ENCODE measurements around the gene PTPRA.

DNA sequence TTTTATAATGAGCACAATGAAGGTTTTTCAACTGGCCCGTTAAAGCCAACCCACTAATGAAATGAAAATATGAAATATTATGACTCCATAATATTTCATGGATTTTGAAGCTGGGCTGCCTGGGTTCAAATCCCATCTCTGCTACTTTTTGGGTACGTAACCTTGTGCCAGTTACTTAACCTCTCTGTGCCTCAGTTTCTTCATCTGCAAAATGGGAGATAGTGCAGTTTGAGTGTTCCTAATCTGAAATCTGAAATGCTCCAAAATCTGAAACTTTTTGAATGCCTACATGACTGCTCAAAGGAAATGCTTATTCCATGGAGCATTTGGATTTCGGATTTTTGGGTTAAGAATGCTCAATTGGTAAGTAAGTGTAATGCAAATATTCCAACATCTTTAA is 29.5 kb downstream of the PTPRA start:
- TF ChIP-seq, protein P1, sequence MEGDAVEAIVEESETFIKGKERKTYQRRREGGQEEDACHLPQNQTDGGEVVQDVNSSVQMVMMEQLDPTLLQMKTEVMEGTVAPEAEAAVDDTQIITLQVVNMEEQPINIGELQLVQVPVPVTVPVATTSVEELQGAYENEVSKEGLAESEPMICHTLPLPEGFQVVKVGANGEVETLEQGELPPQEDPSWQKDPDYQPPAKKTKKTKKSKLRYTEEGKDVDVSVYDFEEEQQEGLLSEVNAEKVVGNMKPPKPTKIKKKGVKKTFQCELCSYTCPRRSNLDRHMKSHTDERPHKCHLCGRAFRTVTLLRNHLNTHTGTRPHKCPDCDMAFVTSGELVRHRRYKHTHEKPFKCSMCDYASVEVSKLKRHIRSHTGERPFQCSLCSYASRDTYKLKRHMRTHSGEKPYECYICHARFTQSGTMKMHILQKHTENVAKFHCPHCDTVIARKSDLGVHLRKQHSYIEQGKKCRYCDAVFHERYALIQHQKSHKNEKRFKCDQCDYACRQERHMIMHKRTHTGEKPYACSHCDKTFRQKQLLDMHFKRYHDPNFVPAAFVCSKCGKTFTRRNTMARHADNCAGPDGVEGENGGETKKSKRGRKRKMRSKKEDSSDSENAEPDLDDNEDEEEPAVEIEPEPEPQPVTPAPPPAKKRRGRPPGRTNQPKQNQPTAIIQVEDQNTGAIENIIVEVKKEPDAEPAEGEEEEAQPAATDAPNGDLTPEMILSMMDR (IDR thresholded peaks at IDR 0.05; ENCODE audit: low read depth, low read length, missing input control): no peak
- TF ChIP-seq REST (IDR thresholded peaks at IDR 0.05) (no peak), EGR1 (IDR thresholded peaks at IDR 0.05; ENCODE audit: low read depth in 2 of 2) (no peak)
- TF ChIP-seq, protein P2, sequence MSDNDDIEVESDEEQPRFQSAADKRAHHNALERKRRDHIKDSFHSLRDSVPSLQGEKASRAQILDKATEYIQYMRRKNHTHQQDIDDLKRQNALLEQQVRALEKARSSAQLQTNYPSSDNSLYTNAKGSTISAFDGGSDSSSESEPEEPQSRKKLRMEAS (IDR thresholded peaks at IDR 0.05): no peak
